Thoracic aorta (tissue), 2 donors: ENCODE results near the gene CIDEB. TPM values are rescaled to one million over a fixed set of nuclear protein-coding genes. Genes with fewer than 3 reads are reported as not detected.

ENCODE experiments used
- ATAC-seq: fragments of 150-250 bp; one replicate; pipeline ENCODE4 v1.8.0; 2017; ENCODE audit warnings: low read depth; ENCODE audit not compliant: insufficient number of reproducible peaks, low FRiP score
- DNase-seq: peaks from one replicate; pipeline ENCODE4 v3.0.0-alpha.2; 2020; ENCODE audit warnings: low spot score
- H3K27ac ChIP-seq, 2 donors: fragments of 200-600 bp; sonication (generic); 1 replicate in 1 of 2; 2 replicates in 1 of 2; pipeline ENCODE4 v1.5.1; 2016; ENCODE audit warnings: mild to moderate bottlenecking in 2 of 2, moderate library complexity in 2 of 2
- H3K27me3 ChIP-seq: fragments of 200-600 bp; sonication (generic); replicated peaks from 2 replicates; pipeline ENCODE4 v1.6.0; 2016; ENCODE audit warnings: mild to moderate bottlenecking; ENCODE audit not compliant: insufficient read depth
- H3K36me3 ChIP-seq: fragments of 200-600 bp; sonication (generic); one replicate; pipeline ENCODE4 v1.5.1; 2016
- H3K4me1 ChIP-seq, 2 donors: fragments of 200-600 bp; sonication (generic); 1 replicate in 1 of 2; 2 replicates in 1 of 2; pipeline versions ENCODE4 v1.5.1 to v1.6.0; 2016; ENCODE audit warnings: low read depth in 2 of 2, mild to moderate bottlenecking in 1 of 2; ENCODE audit not compliant: control insufficient read depth in 1 of 2
- H3K4me3 ChIP-seq: fragments of 200-600 bp; sonication (generic); 2 replicates; pipeline ENCODE4 v1.5.1; 2016; ENCODE audit warnings: mild to moderate bottlenecking
- H3K9me3 ChIP-seq: fragments of 200-600 bp; sonication (generic); 2 replicates; pipeline ENCODE4 v1.5.1; 2016
- CTCF ChIP-seq: fragments of 200-600 bp; sonication (generic); IDR thresholded peaks from one replicate; pipeline ENCODE4 v1.5.1; 2019; ENCODE audit warnings: antibody characterized with exemption
- total RNA-seq, 2 donors: library from RNA; depleted of rRNA; stranded (reverse); fragments of >200 nt; gene quantifications; one replicate each; pipeline versions ENCODE4 v1.1.0 to v1.2.3, GENCODE V29; 2016

Gene CIDEB
- total RNA-seq, 2 donors from 2014 or later: 10.9 to 17.3 TPM

GRCh38 chr14:24299255-24300191, 8.3 kb downstream of the CIDEB start, which contains the start of the genes DHRS1 and NOP9:
DHRS1 (minus strand) TSS chr14:24299780; CDS start chr14:24299106, 674 bp downstream.
NOP9 (plus strand) TSS chr14:24299850; CDS start chr14:24299955, 105 bp downstream.
- TF ChIP-seq CTCF: no peak
- peaks cover 35% of the 10 kb centered on the region for H3K36me3 ChIP-seq
- peak within 1 kb of the TSS; percentile 52 to 64 for H3K27ac ChIP-seq
- DNase-seq (peak; percentile 69), ATAC-seq (peak; percentile 76)
- peak within 1 kb of the TSS; percentile 77 for H3K4me3 ChIP-seq
- peaks cover 13 to 16% of the 10 kb centered on the region in 2 donors for H3K4me1 ChIP-seq
- H3K27me3 ChIP-seq: no peaks in the 10 kb centered on the region
- H3K9me3 ChIP-seq: no peaks in the 10 kb centered on the region

GRCh38 chr14:24298892-24299254, 8.9 kb downstream of the CIDEB start:
- Histone ChIP-seq H3K9me3 (no peaks in the 10 kb centered on the region), H3K36me3 (peaks cover 29% of the 10 kb centered on the region), H3K27ac (peak overlapping the region; percentile 52 to 64), H3K27me3 (no peaks in the 10 kb centered on the region), H3K4me1 (peaks cover 13 to 16% of the 10 kb centered on the region in 2 donors), H3K4me3 (peak overlapping the region; percentile 77)
- DNase-seq (no peak), ATAC-seq (no peak)
- no peak for TF ChIP-seq CTCF

- no peak for TF ChIP-seq CTCF
- Histone ChIP-seq H3K9me3 (no peaks in the 10 kb centered on the region), H3K4me1 (peaks cover 13 to 16% of the 10 kb centered on the region in 2 donors), H3K27me3 (no peaks in the 10 kb centered on the region), H3K36me3 (peaks cover 17% of the 10 kb centered on the region), H3K27ac (no peak overlapping the region), H3K4me3 (no peak overlapping the region)
- DNase-seq: no peak
- no peak for ATAC-seq
These were observed 10.4 kb downstream of the CIDEB start for GRCh38 chr14:24297190-24297964.

GRCh38 chr14:24296341-24297157, 11.2 kb downstream of the CIDEB start:
- DNase-seq (peak; percentile 40), ATAC-seq (peak; percentile 30)
- no peak overlapping the region for H3K4me3 ChIP-seq
- no peak overlapping the region for H3K27ac ChIP-seq
- no peaks in the 10 kb centered on the region for H3K27me3 ChIP-seq
- TF ChIP-seq CTCF: peak; percentile 45
- H3K4me1 ChIP-seq: peaks cover 13 to 16% of the 10 kb centered on the region in 2 donors
- no peaks in the 10 kb centered on the region for H3K9me3 ChIP-seq
- peaks cover 19% of the 10 kb centered on the region for H3K36me3 ChIP-seq
